ENCODE results near the gene BEND6.
A peak's percentile ranks its signal among the peaks of the same experiment; 100 is the strongest.

The BEND6 gene

DNA sequence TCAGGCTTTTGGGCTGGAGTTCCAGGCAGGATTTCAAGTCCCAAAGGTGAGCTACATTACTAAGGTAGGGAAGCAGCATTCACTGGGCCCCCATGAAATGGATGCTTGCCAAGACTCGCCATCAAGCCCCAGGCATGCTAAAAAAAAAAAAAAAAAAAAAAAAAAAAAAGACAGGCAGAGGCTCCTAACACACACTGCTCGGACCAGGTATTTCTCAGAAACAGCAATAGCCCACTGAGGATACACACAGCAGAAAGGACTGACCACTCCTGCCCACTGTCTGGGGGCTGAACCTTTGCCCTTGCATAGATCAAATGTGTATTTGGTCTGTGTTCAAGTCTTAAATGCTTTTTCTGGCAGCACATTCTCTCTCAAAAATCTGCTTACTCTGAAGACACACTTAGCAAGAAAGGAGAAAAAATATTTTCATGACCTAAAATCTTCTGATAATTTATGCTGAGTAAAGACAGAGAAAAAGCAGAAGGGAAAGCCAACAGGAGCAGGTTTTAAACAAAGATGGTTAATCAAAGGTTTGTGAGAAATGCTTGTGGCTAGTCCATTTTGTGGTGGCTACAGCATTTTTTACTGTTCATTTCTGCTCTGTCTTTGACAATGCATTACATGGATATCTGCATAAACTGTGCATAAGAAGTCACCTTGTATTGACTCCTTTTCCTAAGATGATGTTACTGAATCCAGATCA lies 37.9 kb upstream of the BEND6 start:
- Histone ChIP-seq H3K79me1 (replicated peaks; ENCODE audit: low read length, poor library complexity, severe bottlenecking) (peaks cover 14% of the 10 kb centered on the region), H3K4me1 (ENCODE audit: control insufficient read depth, insufficient read depth, low read depth, low read length) (peaks cover 1% of the 10 kb centered on the region), H3K9ac (ENCODE audit: low read length) (peak overlapping the region; percentile 2), H3K4ac (ENCODE audit: low read depth in 1 of 2, low read length in 2 of 2) (no peak overlapping the region), H3K18ac (ENCODE audit: low read depth in 1 of 2, low read length in 2 of 2) (no peak overlapping the region), H2BK120ac (ENCODE audit: low read depth, low read length) (no peak overlapping the region), H3K27ac (ENCODE audit: low read length, poor library complexity, severe bottlenecking) (no peak overlapping the region), H2AK5ac (ENCODE audit: low read length, severe bottlenecking) (no peak overlapping the region), H4K91ac (ENCODE audit: low read length) (no peak overlapping the region), H2BK5ac (ENCODE audit: low read depth, low read length, poor library complexity, severe bottlenecking) (no peak overlapping the region), H3K4me3 (ENCODE audit: insufficient read depth in 1 of 2, low read depth in 1 of 2, low read length in 2 of 2) (no peak overlapping the region), H3K14ac (ENCODE audit: low read length in 2 of 2) (no peak overlapping the region), H3K23ac (ENCODE audit: low read length in 2 of 2) (no peak overlapping the region), H2BK15ac (ENCODE audit: low read depth, poor library complexity, severe bottlenecking) (no peak overlapping the region), H2AFZ (ENCODE audit: low read depth, low read length) (no peak overlapping the region), H4K8ac (ENCODE audit: low read length) (no peak overlapping the region), H2BK12ac (ENCODE audit: low read length in 2 of 2) (no peak overlapping the region), H3K9me3 (ENCODE audit: control insufficient read depth, low read length) (no peaks in the 10 kb centered on the region), H3K27me3 (ENCODE audit: control insufficient read depth in 1 of 2, insufficient read depth in 1 of 2, low read length in 2 of 2) (no peaks in the 10 kb centered on the region), H3K36me3 (ENCODE audit: control insufficient read depth in 1 of 2, insufficient read depth in 2 of 2, low read depth in 1 of 2, low read length in 2 of 2) (peaks cover 0 to 4% of the 10 kb centered on the region in 2 experiments), H3K4me2 (ENCODE audit: low read length, poor library complexity, severe bottlenecking) (no peak overlapping the region)
- no peak for DNase-seq
- WGBS, result 100% methylated on average over 1 of the region's 2 CpGs

- H3K79me1 ChIP-seq (replicated peaks; ENCODE audit: low read length, poor library complexity, severe bottlenecking), result peaks cover 13% of the 10 kb centered on the region
- no peak overlapping the region for H3K4me2 ChIP-seq (ENCODE audit: low read length, poor library complexity, severe bottlenecking)
- H2BK12ac ChIP-seq (ENCODE audit: low read length in 2 of 2), result no peak overlapping the region
- no peaks in the 10 kb centered on the region for H3K27me3 ChIP-seq (ENCODE audit: control insufficient read depth in 1 of 2, insufficient read depth in 1 of 2, low read length in 2 of 2)
- DNase-seq, result no peak
- H3K23ac ChIP-seq (ENCODE audit: low read length in 2 of 2), result no peak overlapping the region
- H4K91ac ChIP-seq (ENCODE audit: low read length), result no peak overlapping the region
- no peaks in the 10 kb centered on the region for H3K9me3 ChIP-seq (ENCODE audit: control insufficient read depth, low read length)
- H2BK120ac ChIP-seq (ENCODE audit: low read depth, low read length), result no peak overlapping the region
- H2BK15ac ChIP-seq (ENCODE audit: low read depth, poor library complexity, severe bottlenecking), result no peak overlapping the region
- H3K4ac ChIP-seq (ENCODE audit: low read depth in 1 of 2, low read length in 2 of 2), result no peak overlapping the region
- no peaks in the 10 kb centered on the region for H3K4me1 ChIP-seq (ENCODE audit: control insufficient read depth, insufficient read depth, low read depth, low read length)
- H3K9ac ChIP-seq (ENCODE audit: low read length), result no peak overlapping the region
- H3K18ac ChIP-seq (ENCODE audit: low read depth in 1 of 2, low read length in 2 of 2), result no peak overlapping the region
- no peak overlapping the region for H2BK5ac ChIP-seq (ENCODE audit: low read depth, low read length, poor library complexity, severe bottlenecking)
- H4K8ac ChIP-seq (ENCODE audit: low read length), result no peak overlapping the region
- H3K4me3 ChIP-seq (ENCODE audit: insufficient read depth in 1 of 2, low read depth in 1 of 2, low read length in 2 of 2), result no peak overlapping the region
- H3K27ac ChIP-seq (ENCODE audit: low read length, poor library complexity, severe bottlenecking), result no peak overlapping the region
- no peak overlapping the region for H3K14ac ChIP-seq (ENCODE audit: low read length in 2 of 2)
- H3K36me3 ChIP-seq (ENCODE audit: control insufficient read depth in 1 of 2, insufficient read depth in 2 of 2, low read depth in 1 of 2, low read length in 2 of 2), result peaks cover 0 to 9% of the 10 kb centered on the region in 2 experiments
- H2AFZ ChIP-seq (ENCODE audit: low read depth, low read length), result no peak overlapping the region
- no peak overlapping the region for H2AK5ac ChIP-seq (ENCODE audit: low read length, severe bottlenecking)
Observed at GRCh38 chr6:56922645-56923044, 32.3 kb upstream of the BEND6 start.

GRCh38 chr6:56923565-56923964 lies 31.3 kb upstream of the BEND6 start:
- H4K91ac ChIP-seq (ENCODE audit: low read length), result no peak overlapping the region
- H4K8ac ChIP-seq (ENCODE audit: low read length), result no peak overlapping the region
- no peaks in the 10 kb centered on the region for H3K9me3 ChIP-seq (ENCODE audit: control insufficient read depth, low read length)
- WGBS, result 100% methylated on average over 1 of the region's 1 CpG
- H3K27ac ChIP-seq (ENCODE audit: low read length, poor library complexity, severe bottlenecking), result no peak overlapping the region
- H3K4me2 ChIP-seq (ENCODE audit: low read length, poor library complexity, severe bottlenecking), result no peak overlapping the region
- H2BK15ac ChIP-seq (ENCODE audit: low read depth, poor library complexity, severe bottlenecking), result no peak overlapping the region
- H3K18ac ChIP-seq (ENCODE audit: low read depth in 1 of 2, low read length in 2 of 2), result no peak overlapping the region
- H2BK12ac ChIP-seq (ENCODE audit: low read length in 2 of 2), result no peak overlapping the region
- H3K27me3 ChIP-seq (ENCODE audit: control insufficient read depth in 1 of 2, insufficient read depth in 1 of 2, low read length in 2 of 2), result no peaks in the 10 kb centered on the region
- H3K36me3 ChIP-seq (ENCODE audit: control insufficient read depth in 1 of 2, insufficient read depth in 2 of 2, low read depth in 1 of 2, low read length in 2 of 2), result peaks cover 0 to 9% of the 10 kb centered on the region in 2 experiments
- peaks cover 5% of the 10 kb centered on the region for H3K4me1 ChIP-seq (ENCODE audit: control insufficient read depth, insufficient read depth, low read depth, low read length)
- no peak overlapping the region for H3K9ac ChIP-seq (ENCODE audit: low read length)
- no peak overlapping the region for H3K4me3 ChIP-seq (ENCODE audit: insufficient read depth in 1 of 2, low read depth in 1 of 2, low read length in 2 of 2)
- no peak overlapping the region for H3K23ac ChIP-seq (ENCODE audit: low read length in 2 of 2)
- H2AK5ac ChIP-seq (ENCODE audit: low read length, severe bottlenecking), result no peak overlapping the region
- H2BK5ac ChIP-seq (ENCODE audit: low read depth, low read length, poor library complexity, severe bottlenecking), result no peak overlapping the region
- H3K79me1 ChIP-seq (replicated peaks; ENCODE audit: low read length, poor library complexity, severe bottlenecking), result peaks cover 17% of the 10 kb centered on the region
- H3K4ac ChIP-seq (ENCODE audit: low read depth in 1 of 2, low read length in 2 of 2), result no peak overlapping the region
- H2BK120ac ChIP-seq (ENCODE audit: low read depth, low read length), result no peak overlapping the region
- H3K14ac ChIP-seq (ENCODE audit: low read length in 2 of 2), result no peak overlapping the region
- no peak overlapping the region for H2AFZ ChIP-seq (ENCODE audit: low read depth, low read length)
- no peak for DNase-seq

DNA sequence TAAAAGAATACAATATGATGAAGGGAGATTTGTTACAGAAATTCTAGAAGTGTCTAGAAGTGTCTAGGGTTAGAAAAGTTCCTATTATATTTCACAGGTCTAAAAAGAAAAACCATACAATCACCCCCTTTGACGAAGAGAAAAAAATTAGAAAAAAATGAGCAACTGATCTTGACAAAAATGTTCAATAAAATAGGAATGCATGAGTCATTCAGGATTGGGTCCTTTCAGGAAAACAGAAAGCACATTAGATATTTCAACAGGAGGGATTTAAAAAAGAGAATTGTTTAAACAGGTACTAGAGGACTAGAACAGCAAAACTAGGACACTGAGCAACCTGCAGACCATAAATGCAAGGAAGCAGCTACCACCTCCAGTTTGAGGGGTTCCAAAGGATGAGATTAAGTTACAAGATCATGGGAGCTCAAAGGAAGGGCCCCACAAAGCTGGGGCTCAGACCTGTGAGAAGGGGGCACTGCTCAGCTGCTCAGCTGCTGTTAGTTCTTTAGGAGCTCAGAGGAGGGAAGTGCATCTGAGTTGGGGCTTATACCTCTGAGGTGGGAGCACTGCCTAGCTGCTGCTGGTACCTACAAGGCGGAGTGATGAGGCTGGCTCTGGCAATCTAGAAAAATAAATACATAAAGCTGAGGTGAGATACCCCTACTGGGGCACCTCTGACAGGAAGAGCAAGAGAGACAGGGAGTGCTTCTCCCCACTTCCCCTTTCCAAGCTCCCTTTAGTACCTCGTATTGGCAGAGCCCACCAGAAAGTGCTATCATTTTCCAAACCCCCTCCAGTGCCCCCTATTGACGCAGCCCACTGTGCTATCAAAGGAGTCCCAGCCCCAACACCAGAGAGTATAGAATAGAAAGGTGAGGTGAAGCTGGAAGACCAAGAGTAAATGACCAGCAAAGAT lies 27.1 kb upstream of the BEND6 start:
- H3K27ac ChIP-seq (ENCODE audit: low read length, poor library complexity, severe bottlenecking), result peak overlapping the region; percentile 10
- peak overlapping the region; percentile 23 for H4K8ac ChIP-seq (ENCODE audit: low read length)
- peak overlapping the region in 1 of 2 experiments; percentile 48 for H3K4me3 ChIP-seq (ENCODE audit: insufficient read depth in 1 of 2, low read depth in 1 of 2, low read length in 2 of 2)
- H3K4me1 ChIP-seq (ENCODE audit: control insufficient read depth, insufficient read depth, low read depth, low read length), result peaks cover 5% of the 10 kb centered on the region
- no peak overlapping the region for H2BK120ac ChIP-seq (ENCODE audit: low read depth, low read length)
- no peak for DNase-seq
- H3K36me3 ChIP-seq (ENCODE audit: control insufficient read depth in 1 of 2, insufficient read depth in 2 of 2, low read depth in 1 of 2, low read length in 2 of 2), result peaks cover 0 to 34% of the 10 kb centered on the region in 2 experiments
- H2BK12ac ChIP-seq (ENCODE audit: low read length in 2 of 2), result no peak overlapping the region
- H3K9ac ChIP-seq (ENCODE audit: low read length), result peak overlapping the region; percentile 34
- no peaks in the 10 kb centered on the region for H3K27me3 ChIP-seq (ENCODE audit: control insufficient read depth in 1 of 2, insufficient read depth in 1 of 2, low read length in 2 of 2)
- H2BK5ac ChIP-seq (ENCODE audit: low read depth, low read length, poor library complexity, severe bottlenecking), result no peak overlapping the region
- H2BK15ac ChIP-seq (ENCODE audit: low read depth, poor library complexity, severe bottlenecking), result peak overlapping the region; percentile 23
- no peak overlapping the region for H3K23ac ChIP-seq (ENCODE audit: low read length in 2 of 2)
- 49% methylated on average over 3 of the region's 4 CpGs for WGBS
- H3K4me2 ChIP-seq (ENCODE audit: low read length, poor library complexity, severe bottlenecking), result no peak overlapping the region
- no peak overlapping the region for H3K4ac ChIP-seq (ENCODE audit: low read depth in 1 of 2, low read length in 2 of 2)
- peaks cover 14% of the 10 kb centered on the region for H3K79me1 ChIP-seq (replicated peaks; ENCODE audit: low read length, poor library complexity, severe bottlenecking)
- peak overlapping the region; percentile 86 for H2AK5ac ChIP-seq (ENCODE audit: low read length, severe bottlenecking)
- peak overlapping the region in 1 of 2 experiments; percentile 52 for H3K18ac ChIP-seq (ENCODE audit: low read depth in 1 of 2, low read length in 2 of 2)
- H3K9me3 ChIP-seq (ENCODE audit: control insufficient read depth, low read length), result no peaks in the 10 kb centered on the region
- no peak overlapping the region for H4K91ac ChIP-seq (ENCODE audit: low read length)
- peak overlapping the region; percentile 61 for H2AFZ ChIP-seq (ENCODE audit: low read depth, low read length)
- H3K14ac ChIP-seq (ENCODE audit: low read length in 2 of 2), result peak overlapping the region in 1 of 2 experiments; percentile 75

Measured in mesenchymal stem cell (in vitro differentiated cells and primary cell).